Suprapubic skin (tissue), 4 donors: ENCODE data around the gene FOXE1. TPM values are rescaled to one million over a fixed set of nuclear protein-coding genes. Genes with fewer than 3 reads are reported as not detected.

Experiments
- DNase-seq, 2 donors: peaks; one replicate each; pipeline ENCODE4 v3.0.0-alpha.2; 2019; ENCODE audit warnings: low spot score in 2 of 2
- H3K27ac ChIP-seq: fragments of 200-600 bp; sonication (generic); one replicate; pipeline ENCODE4 v1.5.1; 2019
- H3K27me3 ChIP-seq: fragments of 200-600 bp; sonication (generic); one replicate; pipeline ENCODE4 v1.5.1; 2019
- H3K36me3 ChIP-seq: fragments of 200-600 bp; sonication (generic); one replicate; pipeline ENCODE4 v1.5.1; 2019
- H3K4me1 ChIP-seq: fragments of 200-600 bp; sonication (generic); one replicate; pipeline ENCODE4 v1.5.1; 2019
- H3K4me3 ChIP-seq: fragments of 200-600 bp; sonication (generic); one replicate; pipeline ENCODE4 v1.5.1; 2019; ENCODE audit warnings: mild to moderate bottlenecking
- H3K9me3 ChIP-seq: fragments of 200-600 bp; sonication (generic); one replicate; pipeline ENCODE4 v1.5.1; 2019
- EP300 ChIP-seq: sonication (generic); formaldehyde crosslinking; IDR thresholded peaks from one replicate; pipeline ENCODE4 v1.6.1; 2017; ENCODE audit warnings: antibody characterized with exemption
- POLR2A ChIP-seq, 2 donors: fragments of 450-650 bp; IDR thresholded peaks; one replicate each; pipeline ENCODE4 v1.6.1; 2017; ENCODE audit warnings: antibody characterized with exemption in 2 of 2, mild to moderate bottlenecking in 2 of 2, moderate library complexity in 2 of 2
- POLR2AphosphoS5 ChIP-seq, 3 donors: sonication (generic); formaldehyde crosslinking; IDR thresholded peaks; one replicate each; pipeline ENCODE4 v1.6.1; 2017; ENCODE audit warnings: antibody characterized with exemption in 3 of 3
- WGBS: methylation state at CpG from one replicate; pipeline ENCODE4 v1.1.5; 2018; 5-methylcytosine and 5-hydroxymethylcytosine counted together
- total RNA-seq, 4 donors: library from RNA; depleted of rRNA; stranded (reverse); fragments of >200 nt; gene quantifications; one replicate each; pipeline ENCODE4 v1.1.0, GENCODE V29; 2016
- TF ChIP-seq, protein P1 (sequence below), 2 donors: fragments of 200-600 bp in 1 of 2; fragments of 450-650 bp in 1 of 2; sonication (generic) in 1 of 2; IDR thresholded peaks; one replicate each; pipeline ENCODE4 v1.5.1; 2016 to 2019; ENCODE audit warnings: antibody characterized with exemption in 2 of 2, mild to moderate bottlenecking in 1 of 2, moderate library complexity in 1 of 2

FOXE1 gene
- total RNA-seq, 4 donors from 2014 or later, result 0.48 to 3.9 (median 2.0) TPM

DNA sequence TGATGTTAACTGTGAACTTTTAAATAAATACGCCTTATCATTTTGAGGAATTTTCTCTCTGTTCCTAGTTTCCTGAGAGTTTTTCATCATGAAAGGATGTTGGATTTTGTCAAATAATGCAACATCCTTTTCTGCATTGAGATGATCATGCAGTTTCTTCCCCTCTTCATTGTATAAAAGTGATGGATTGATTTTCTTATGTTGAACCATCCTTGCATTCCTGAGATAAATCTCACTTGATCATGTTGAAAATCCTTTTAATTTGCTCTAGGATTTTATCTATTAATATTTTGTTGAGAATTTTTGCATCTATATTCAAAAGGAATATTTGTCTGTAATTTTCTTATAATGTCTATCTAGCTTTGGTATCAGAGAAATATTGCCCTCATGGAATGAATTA is 13.3 kb downstream of the FOXE1 start:
- DNase-seq, result no peak

DNA sequence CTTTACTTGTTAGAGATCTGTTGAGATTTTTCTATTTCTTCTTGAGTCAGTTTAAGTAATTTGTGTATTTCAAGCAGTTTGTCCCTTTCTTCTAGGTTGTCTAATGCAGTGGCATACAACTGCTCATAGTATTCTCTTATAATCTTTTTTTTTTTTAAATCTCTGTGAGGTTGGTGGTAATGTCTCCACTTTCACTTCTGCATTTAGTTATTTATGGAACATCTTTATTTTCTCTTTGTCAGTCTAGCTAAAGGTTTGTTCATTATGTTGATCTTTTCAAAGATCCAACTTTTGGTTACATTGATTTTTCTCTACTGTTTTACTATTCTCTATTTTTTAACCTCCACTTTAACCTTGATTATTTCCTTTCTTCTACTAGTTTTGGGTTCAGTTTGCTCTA is 13.8 kb downstream of the FOXE1 start:
- Histone ChIP-seq H3K4me1 (peaks cover 3% of the 10 kb centered on the region), H3K27ac (no peak overlapping the region), H3K9me3 (no peaks in the 10 kb centered on the region), H3K4me3 (no peak overlapping the region), H3K27me3 (peaks cover 19% of the 10 kb centered on the region), H3K36me3 (no peaks in the 10 kb centered on the region)
- DNase-seq, result no peak
- TF ChIP-seq, protein P1, sequence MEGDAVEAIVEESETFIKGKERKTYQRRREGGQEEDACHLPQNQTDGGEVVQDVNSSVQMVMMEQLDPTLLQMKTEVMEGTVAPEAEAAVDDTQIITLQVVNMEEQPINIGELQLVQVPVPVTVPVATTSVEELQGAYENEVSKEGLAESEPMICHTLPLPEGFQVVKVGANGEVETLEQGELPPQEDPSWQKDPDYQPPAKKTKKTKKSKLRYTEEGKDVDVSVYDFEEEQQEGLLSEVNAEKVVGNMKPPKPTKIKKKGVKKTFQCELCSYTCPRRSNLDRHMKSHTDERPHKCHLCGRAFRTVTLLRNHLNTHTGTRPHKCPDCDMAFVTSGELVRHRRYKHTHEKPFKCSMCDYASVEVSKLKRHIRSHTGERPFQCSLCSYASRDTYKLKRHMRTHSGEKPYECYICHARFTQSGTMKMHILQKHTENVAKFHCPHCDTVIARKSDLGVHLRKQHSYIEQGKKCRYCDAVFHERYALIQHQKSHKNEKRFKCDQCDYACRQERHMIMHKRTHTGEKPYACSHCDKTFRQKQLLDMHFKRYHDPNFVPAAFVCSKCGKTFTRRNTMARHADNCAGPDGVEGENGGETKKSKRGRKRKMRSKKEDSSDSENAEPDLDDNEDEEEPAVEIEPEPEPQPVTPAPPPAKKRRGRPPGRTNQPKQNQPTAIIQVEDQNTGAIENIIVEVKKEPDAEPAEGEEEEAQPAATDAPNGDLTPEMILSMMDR (IDR thresholded peaks at IDR 0.05), result no peak
- TF ChIP-seq POLR2AphosphoS5 (IDR thresholded peaks at IDR 0.05), result no peak
- no peak for TF ChIP-seq EP300
- no peak for TF ChIP-seq POLR2A (IDR thresholded peaks at IDR 0.05)

More for the DNA sequence above, 13.3 kb downstream of the FOXE1 start:
- H3K27ac ChIP-seq, result no peak overlapping the region
- H3K27me3 ChIP-seq, result peaks cover 19% of the 10 kb centered on the region
- H3K4me3 ChIP-seq, result no peak overlapping the region
- no peaks in the 10 kb centered on the region for H3K36me3 ChIP-seq
- peaks cover 3% of the 10 kb centered on the region for H3K4me1 ChIP-seq
- TF ChIP-seq POLR2AphosphoS5 (IDR thresholded peaks at IDR 0.05) (no peak), EP300 (no peak), POLR2A (IDR thresholded peaks at IDR 0.05) (no peak)
- TF ChIP-seq, protein P1 (IDR thresholded peaks at IDR 0.05), result no peak
- 100% methylated on average over 1 of the region's 1 CpG for WGBS
- no peaks in the 10 kb centered on the region for H3K9me3 ChIP-seq

DNA sequence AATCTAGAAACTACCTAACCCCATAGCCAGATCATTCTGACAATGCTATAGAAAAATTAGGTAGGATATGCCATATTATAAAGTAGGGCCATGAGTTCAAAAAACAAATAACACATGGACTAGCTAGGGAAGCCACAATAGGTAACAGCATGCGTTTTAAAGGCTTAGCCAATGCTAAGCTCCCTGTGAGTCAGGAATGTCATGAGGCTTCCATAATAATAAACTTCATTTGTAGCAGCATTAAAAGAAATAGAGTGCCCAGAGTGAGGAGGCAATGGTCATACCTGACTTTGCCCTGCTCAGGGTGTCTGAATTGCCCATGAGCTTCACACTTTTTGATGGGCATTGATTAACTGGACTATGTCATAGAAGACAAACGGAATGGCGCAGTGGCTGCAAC is 15.8 kb downstream of the FOXE1 start:
- H3K9me3 ChIP-seq, result no peaks in the 10 kb centered on the region
- H3K27me3 ChIP-seq, result peaks cover 8% of the 10 kb centered on the region
- no peak overlapping the region for H3K27ac ChIP-seq
- H3K4me1 ChIP-seq, result no peaks in the 10 kb centered on the region
- DNase-seq, result peak in 1 of 2 donors; percentile 7
- 77% methylated on average over 3 of the region's 3 CpGs for WGBS
- H3K4me3 ChIP-seq, result no peak overlapping the region
- no peaks in the 10 kb centered on the region for H3K36me3 ChIP-seq
- TF ChIP-seq POLR2A (IDR thresholded peaks at IDR 0.05) (no peak), EP300 (no peak), POLR2AphosphoS5 (IDR thresholded peaks at IDR 0.05) (no peak)
- TF ChIP-seq, protein P1 (IDR thresholded peaks at IDR 0.05), result no peak

DNA sequence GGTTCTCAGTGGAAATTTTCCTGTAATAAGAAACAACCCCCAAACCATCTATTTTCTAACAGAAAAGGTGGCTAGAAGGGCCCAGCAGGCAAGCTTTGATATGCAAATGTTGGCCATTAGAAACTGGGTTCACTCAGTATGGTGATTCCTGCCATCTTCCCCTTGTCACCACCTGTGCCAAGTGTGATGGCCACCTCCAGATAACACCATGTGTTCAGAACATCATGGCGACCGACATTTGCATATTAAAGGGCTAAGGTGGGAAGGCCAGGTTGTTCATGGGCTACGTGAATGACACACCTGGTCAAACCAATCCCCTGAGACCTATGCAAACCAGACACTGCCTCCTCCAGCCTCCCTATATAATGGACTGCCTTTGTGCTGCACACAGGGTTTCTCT is 20.4 kb downstream of the FOXE1 start:
- no peaks in the 10 kb centered on the region for H3K36me3 ChIP-seq
- no peak overlapping the region for H3K27ac ChIP-seq
- WGBS, result 85% methylated on average over 3 of the region's 3 CpGs
- no peak overlapping the region for H3K4me3 ChIP-seq
- H3K27me3 ChIP-seq, result no peaks in the 10 kb centered on the region
- TF ChIP-seq, protein P1 (IDR thresholded peaks at IDR 0.05), result no peak
- TF ChIP-seq EP300 (no peak), POLR2A (IDR thresholded peaks at IDR 0.05) (no peak), POLR2AphosphoS5 (IDR thresholded peaks at IDR 0.05) (no peak)
- H3K4me1 ChIP-seq, result peaks cover 6% of the 10 kb centered on the region
- DNase-seq, result peak in 1 of 2 donors; percentile 12
- H3K9me3 ChIP-seq, result no peaks in the 10 kb centered on the region

DNA sequence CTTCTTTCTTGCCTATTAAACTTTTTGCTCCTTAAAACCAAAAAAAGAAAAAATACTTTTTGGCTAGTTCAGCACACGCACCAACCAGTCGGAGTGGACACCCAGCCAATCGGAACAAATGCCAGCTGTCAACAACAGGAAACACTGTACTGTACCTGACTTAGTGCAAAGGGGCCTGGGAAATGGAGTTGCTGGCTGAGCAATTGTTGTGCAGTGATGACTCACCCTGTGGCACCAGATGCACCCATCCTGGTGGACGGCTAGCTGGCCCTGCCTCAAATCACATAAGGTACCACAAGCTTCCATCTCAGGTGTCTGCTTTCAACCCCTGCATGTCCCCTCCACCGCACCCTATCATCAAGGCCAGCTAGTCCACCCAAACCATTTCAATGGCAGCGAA is 20.9 kb downstream of the FOXE1 start:
- WGBS, result 64% methylated on average over 5 of the region's 6 CpGs
- TF ChIP-seq POLR2AphosphoS5 (IDR thresholded peaks at IDR 0.05) (no peak), POLR2A (IDR thresholded peaks at IDR 0.05) (no peak), EP300 (no peak)
- TF ChIP-seq, protein P1 (IDR thresholded peaks at IDR 0.05), result no peak

More for the DNA sequence above, 20.9 kb downstream of the FOXE1 start:
- Histone ChIP-seq H3K36me3 (no peaks in the 10 kb centered on the region), H3K27ac (no peak overlapping the region), H3K9me3 (no peaks in the 10 kb centered on the region), H3K4me1 (peaks cover 6% of the 10 kb centered on the region), H3K4me3 (no peak overlapping the region), H3K27me3 (no peaks in the 10 kb centered on the region)
- DNase-seq, result peak in 1 of 2 donors; percentile 57
